HCT116 (cell line): ENCODE measurements around the gene HHIPL1. TPM values are rescaled to one million over a fixed set of nuclear protein-coding genes. Genes with fewer than 3 reads are reported as not detected.

Source experiments
- ATAC-seq: fragments of 200-7000 bp; cut with Tn5 transposase; 2 replicates; pipeline ENCODE4 v1.9.1; 2020; ENCODE audit warnings: mild to moderate bottlenecking, moderate library complexity
- BruUV-seq: library from RNA; stranded (reverse); fragments of 400-500 nt; replicated peaks from 2 replicates; lab custom pipeline; 2021; lab: Mats Ljungman, UMichigan
- CTCF ChIA-PET: fragments of 300-600 bp; sonication (Branson Sonifier 250); formaldehyde crosslinking; loops from one replicate; lab custom pipeline; 2021; ENCODE audit warnings: antibody characterized with exemption; lab: Charles Lee
- POLR2A ChIA-PET: fragments of 300-600, 350-600 bp; sonication (Branson Sonifier 250); formaldehyde crosslinking; loops from one replicate; lab custom pipeline; 2021; ENCODE audit warnings: antibody characterized with exemption; lab: Charles Lee
- RAD21 ChIA-PET, 2 experiments: fragments of 300-600 bp; sonication (Branson Sonifier 250); formaldehyde crosslinking; loops; one replicate each; lab custom pipeline; 2023; ENCODE audit warnings: low total read pairs in 2 of 2; ENCODE audit not compliant: uncharacterized antibody in 2 of 2, unreplicated experiment in 2 of 2, low non-redundant PET in 1 of 2; lab: Charles Lee
- DNase-seq: peaks from one replicate; pipeline ENCODE4 v3.0.0-alpha.2; 2010; ENCODE audit warnings: low read depth, low spot score
- H2AFZ ChIP-seq: fragments of 200-600 bp; shearing (Covaris generic), sonication (generic); 2 replicates; pipeline ENCODE4 v1.6.1; 2017; ENCODE audit warnings: low read depth, mixed run types, mixed read lengths, antibody characterized with exemption, low read length; ENCODE audit not compliant: poor library complexity, severe bottlenecking
- H3K27ac ChIP-seq: 2 replicates; pipeline ENCODE4 v1.5.1; 2012; ENCODE audit warnings: low read depth, low read length
- H3K27me3 ChIP-seq: fragments of 200-600 bp; sonication (generic); 2 replicates; pipeline ENCODE4 v1.6.1; 2016; ENCODE audit warnings: mixed run types, low read length, mixed read lengths; ENCODE audit not compliant: insufficient read depth
- H3K36me3 ChIP-seq, 2 experiments: fragments of 200-500 bp in 1 of 2; fragments of 200-600 bp in 1 of 2; sonication (Bioruptor generic) in 1 of 2; sonication (generic) in 1 of 2; 2 replicates each; pipeline versions ENCODE4 v1.5.1 to v1.6.1; 2014 to 2016; ENCODE audit warnings: low read length in 2 of 2, inconsistent platforms in 1 of 2, mixed read lengths in 1 of 2, mixed run types in 1 of 2; ENCODE audit not compliant: insufficient read depth in 2 of 2, control insufficient read depth in 1 of 2
- H3K4me1 ChIP-seq, 2 experiments: fragments of 200-600 bp in 1 of 2; sonication (generic) in 1 of 2; 2 replicates each; pipeline versions ENCODE4 v1.5.1 to v1.6.1; 2012 to 2017; ENCODE audit warnings: low read length in 2 of 2, inconsistent platforms in 1 of 2, mild to moderate bottlenecking in 1 of 2, mixed read lengths in 1 of 2, mixed run types in 1 of 2, moderate library complexity in 1 of 2; ENCODE audit not compliant: insufficient read depth in 2 of 2, control insufficient read depth in 1 of 2
- H3K4me2 ChIP-seq: fragments of 200-600 bp; sonication (generic); 2 replicates; pipeline ENCODE4 v1.6.1; 2017; ENCODE audit warnings: mixed run types, low read length, mixed read lengths
- H3K4me3 ChIP-seq, 2 experiments: fragments of 200-600 bp in 1 of 2; sonication (generic) in 1 of 2; replicated peaks in 1 of 2; 2 replicates each; pipeline ENCODE4 v1.5.1; 2011 to 2016; ENCODE audit warnings: low read length in 2 of 2, control low read depth in 1 of 2, low read depth in 1 of 2, mild to moderate bottlenecking in 1 of 2, mixed read lengths in 1 of 2, mixed run types in 1 of 2
- H3K79me2 ChIP-seq: fragments of 200-600 bp; sonication (generic); 2 replicates; pipeline ENCODE4 v1.6.1; 2017; ENCODE audit warnings: mild to moderate bottlenecking, mixed run types, low read length, moderate library complexity, mixed read lengths; ENCODE audit not compliant: insufficient read depth
- H3K9ac ChIP-seq: fragments of 200-600 bp; sonication (generic); 2 replicates; pipeline ENCODE4 v1.6.1; 2016; ENCODE audit warnings: low read length, mixed read lengths
- H3K9me2 ChIP-seq: fragments of 200-600 bp; sonication (generic), shearing (Covaris generic); 2 replicates; pipeline ENCODE4 v1.6.1; 2017; ENCODE audit warnings: mixed run types, mild to moderate bottlenecking, moderate library complexity; ENCODE audit not compliant: insufficient read depth
- H3K9me3 ChIP-seq, 2 experiments: fragments of 200-500 bp in 1 of 2; fragments of 200-600 bp in 1 of 2; sonication (Bioruptor generic) in 1 of 2; sonication (generic) in 1 of 2; 2 replicates each; pipeline ENCODE4 v1.6.1; 2014 to 2017; ENCODE audit warnings: low read length in 2 of 2, mixed read lengths in 2 of 2, inconsistent platforms in 1 of 2, low read depth in 1 of 2, mild to moderate bottlenecking in 1 of 2, mixed run types in 1 of 2, moderate library complexity in 1 of 2; ENCODE audit not compliant: control insufficient read depth in 1 of 2, insufficient read depth in 1 of 2
- H4K20me1 ChIP-seq: fragments of 200-600 bp; sonication (generic), shearing (Covaris generic); 2 replicates; pipeline ENCODE4 v1.6.1; 2017; ENCODE audit warnings: mixed run types, mild to moderate bottlenecking, moderate library complexity; ENCODE audit not compliant: insufficient read depth
- CBX3 ChIP-seq: IDR thresholded peaks from 2 replicates; pipeline ENCODE4 v1.6.1; 2012; ENCODE audit warnings: low read depth
- EGR1 ChIP-seq: IDR thresholded peaks from 2 replicates; pipeline ENCODE4 v1.6.1; 2012; ENCODE audit warnings: low read depth
- ELF1 ChIP-seq: IDR thresholded peaks from 2 replicates; pipeline ENCODE4 v1.6.1; 2012; ENCODE audit warnings: low read depth, borderline replicate concordance
- EZH2phosphoT487 ChIP-seq: fragments of 200-600 bp; IDR thresholded peaks from 2 replicates; pipeline ENCODE4 v1.6.1; 2018; ENCODE audit warnings: antibody characterized with exemption, borderline replicate concordance
- FOSL1 ChIP-seq: IDR thresholded peaks from 2 replicates; pipeline ENCODE4 v1.6.1; 2012; ENCODE audit warnings: low read depth
- MAX ChIP-seq: IDR thresholded peaks from 2 replicates; pipeline ENCODE4 v1.6.1; 2012
- POLR2AphosphoS5 ChIP-seq: IDR thresholded peaks from 2 replicates; pipeline ENCODE4 v1.6.1; 2011; ENCODE audit warnings: mild to moderate bottlenecking, low read depth, low read length, moderate library complexity
- RAD21 ChIP-seq: IDR thresholded peaks from 2 replicates; pipeline ENCODE4 v1.6.1; 2012; ENCODE audit warnings: low read depth, mild to moderate bottlenecking
- SIN3A ChIP-seq: IDR thresholded peaks from 2 replicates; pipeline ENCODE4 v1.6.1; 2012; ENCODE audit warnings: low read depth
- TCF7L2 ChIP-seq: IDR thresholded peaks from 2 replicates; pipeline ENCODE4 v1.7.0; 2011; ENCODE audit warnings: borderline replicate concordance, inconsistent platforms; ENCODE audit not compliant: insufficient read depth, insufficient read length; ENCODE audit errors: extremely low read depth
- ZBTB33 ChIP-seq: IDR thresholded peaks from 2 replicates; pipeline ENCODE4 v1.6.1; 2011; ENCODE audit warnings: mild to moderate bottlenecking, low read length, moderate library complexity; ENCODE audit not compliant: insufficient replicate concordance; ENCODE audit errors: extremely low read depth
- ZFX ChIP-seq: fragments of 450-650 bp; IDR thresholded peaks from 2 replicates; pipeline ENCODE4 v1.6.1; 2017
- ZNF274 ChIP-seq: fragments of 200-500 bp; sonication (Bioruptor generic); IDR thresholded peaks from 2 replicates; pipeline ENCODE4 v1.6.1; 2014; ENCODE audit warnings: mild to moderate bottlenecking, low read depth, low read length, inconsistent platforms
- intact Hi-C: fragments of 100-400 bp; cut with micrococcal nuclease; formaldehyde crosslinking; loops from 2 replicates; pipeline ENCODE4 v1.10.0; 2022
- total RNA-seq: library from RNA; stranded (reverse); gene quantifications from one replicate; pipeline ENCODE4 v1.2.1, GENCODE V29; 2021; ENCODE audit not compliant: unreplicated experiment
- TF ChIP-seq, protein P1 (sequence below): IDR thresholded peaks from 2 replicates; pipeline ENCODE4 v1.6.1; 2012; ENCODE audit warnings: low read depth

Gene HHIPL1
- total RNA-seq, 1 experiment from 2014 or later = not detected

DNA sequence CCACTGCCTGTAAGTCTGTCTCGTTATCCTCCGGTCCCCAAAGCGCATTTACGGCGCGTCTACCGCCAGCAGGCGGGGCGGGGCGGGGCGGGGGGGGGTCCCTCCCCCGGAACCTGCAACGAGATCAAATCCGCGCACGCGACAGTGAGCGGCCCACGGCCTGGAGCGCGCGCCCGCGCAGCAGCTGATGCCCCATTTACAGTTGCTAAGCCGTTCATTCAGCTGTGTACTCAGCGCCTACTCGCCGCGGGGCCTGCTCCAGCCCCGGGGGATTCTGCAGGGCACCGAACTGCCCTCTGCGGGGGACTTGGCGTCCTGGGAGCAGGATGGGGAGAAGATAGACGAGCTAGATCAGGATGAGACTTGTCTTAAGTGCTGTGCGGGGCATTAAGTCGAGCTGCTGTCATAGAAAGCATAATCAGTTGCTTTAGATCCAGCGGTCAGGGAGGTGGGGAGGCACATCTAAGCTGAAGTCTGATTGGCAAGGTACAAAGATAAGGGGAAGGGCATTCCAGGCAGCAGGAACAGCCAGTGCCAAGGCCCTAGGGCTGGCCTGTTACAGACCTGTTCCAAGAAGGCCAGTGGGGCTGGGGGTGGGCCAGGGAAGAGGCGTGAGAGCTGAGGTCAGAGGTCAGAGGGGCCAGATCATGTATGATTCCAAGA is 39.5 kb upstream of the HHIPL1 start:
- POLR2A ChIA-PET = no interaction called here
- no TSS peak for BruUV-seq
- CTCF ChIA-PET = interaction anchor here (1.0 to 1.3 kb wide), 2 partner anchors 23 to 26 kb away, joined by 3 to 4 read pairs; no protein-coding TSS in a partner anchor
- Histone ChIP-seq H3K9ac (peak overlapping the region; percentile 91), H3K4me3 (peak overlapping the region; percentile 83 to 94), H3K4me1 (peaks cover 19 to 32% of the 10 kb centered on the region in 2 experiments), H3K9me3 (no peaks in the 10 kb centered on the region), H3K9me2 (no peaks in the 10 kb centered on the region), H3K4me2 (peak overlapping the region; percentile 98), H3K27me3 (no peaks in the 10 kb centered on the region), H4K20me1 (no peaks in the 10 kb centered on the region), H3K36me3 (no peaks in the 10 kb centered on the region), H2AFZ (peak overlapping the region; percentile 42), H3K27ac (peak overlapping the region; percentile 89), H3K79me2 (peaks cover 26% of the 10 kb centered on the region)
- RAD21 ChIA-PET = interaction anchor here in 1 of 2 experiments (0.8 kb wide), 1 partner anchor 26 kb away, joined by 6 read pairs; no protein-coding TSS in a partner anchor
- intact Hi-C loops = loop anchor here (2.0 kb wide), 2 partner anchors 27 to 125 kb away; partner anchors contain the start of genes CCNK and SETD3
- TF ChIP-seq TCF7L2 (peak; percentile 14), MAX (peak; percentile 58), ZNF274 (no peak)
- ATAC-seq (peak; percentile 28), DNase-seq (peak; percentile 29)

GRCh38 chr14:99606359-99606758 is 38.6 kb upstream of the HHIPL1 start:
- no peaks in the 10 kb centered on the region for H3K9me2 ChIP-seq
- ChIA-PET CTCF (no interaction called here), RAD21 (no interaction called here), POLR2A (no interaction called here)
- intact Hi-C loops = no loop called here
- no peak overlapping the region for H3K4me3 ChIP-seq
- DNase-seq (no peak), ATAC-seq (no peak)
- H3K4me2 ChIP-seq = peak overlapping the region; percentile 98
- no peak overlapping the region for H2AFZ ChIP-seq
- H3K79me2 ChIP-seq = peaks cover 16% of the 10 kb centered on the region
- no peaks in the 10 kb centered on the region for H3K27me3 ChIP-seq
- H3K4me1 ChIP-seq = peaks cover 19 to 30% of the 10 kb centered on the region in 2 experiments
- no peaks in the 10 kb centered on the region for H3K9me3 ChIP-seq
- H3K9ac ChIP-seq = no peak overlapping the region
- H3K27ac ChIP-seq = no peak overlapping the region
- no peaks in the 10 kb centered on the region for H4K20me1 ChIP-seq
- BruUV-seq = no TSS peak
- H3K36me3 ChIP-seq = no peaks in the 10 kb centered on the region
- TF ChIP-seq EGR1 = no peak
- no peak for TF ChIP-seq ZBTB33
- TF ChIP-seq, protein P1, sequence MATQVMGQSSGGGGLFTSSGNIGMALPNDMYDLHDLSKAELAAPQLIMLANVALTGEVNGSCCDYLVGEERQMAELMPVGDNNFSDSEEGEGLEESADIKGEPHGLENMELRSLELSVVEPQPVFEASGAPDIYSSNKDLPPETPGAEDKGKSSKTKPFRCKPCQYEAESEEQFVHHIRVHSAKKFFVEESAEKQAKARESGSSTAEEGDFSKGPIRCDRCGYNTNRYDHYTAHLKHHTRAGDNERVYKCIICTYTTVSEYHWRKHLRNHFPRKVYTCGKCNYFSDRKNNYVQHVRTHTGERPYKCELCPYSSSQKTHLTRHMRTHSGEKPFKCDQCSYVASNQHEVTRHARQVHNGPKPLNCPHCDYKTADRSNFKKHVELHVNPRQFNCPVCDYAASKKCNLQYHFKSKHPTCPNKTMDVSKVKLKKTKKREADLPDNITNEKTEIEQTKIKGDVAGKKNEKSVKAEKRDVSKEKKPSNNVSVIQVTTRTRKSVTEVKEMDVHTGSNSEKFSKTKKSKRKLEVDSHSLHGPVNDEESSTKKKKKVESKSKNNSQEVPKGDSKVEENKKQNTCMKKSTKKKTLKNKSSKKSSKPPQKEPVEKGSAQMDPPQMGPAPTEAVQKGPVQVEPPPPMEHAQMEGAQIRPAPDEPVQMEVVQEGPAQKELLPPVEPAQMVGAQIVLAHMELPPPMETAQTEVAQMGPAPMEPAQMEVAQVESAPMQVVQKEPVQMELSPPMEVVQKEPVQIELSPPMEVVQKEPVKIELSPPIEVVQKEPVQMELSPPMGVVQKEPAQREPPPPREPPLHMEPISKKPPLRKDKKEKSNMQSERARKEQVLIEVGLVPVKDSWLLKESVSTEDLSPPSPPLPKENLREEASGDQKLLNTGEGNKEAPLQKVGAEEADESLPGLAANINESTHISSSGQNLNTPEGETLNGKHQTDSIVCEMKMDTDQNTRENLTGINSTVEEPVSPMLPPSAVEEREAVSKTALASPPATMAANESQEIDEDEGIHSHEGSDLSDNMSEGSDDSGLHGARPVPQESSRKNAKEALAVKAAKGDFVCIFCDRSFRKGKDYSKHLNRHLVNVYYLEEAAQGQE = no peak
- no peak for TF ChIP-seq FOSL1
- no peak for TF ChIP-seq TCF7L2
- TF ChIP-seq ZFX = no peak
- no peak for TF ChIP-seq POLR2AphosphoS5
- no peak for TF ChIP-seq EZH2phosphoT487
- no peak for TF ChIP-seq ELF1
- no peak for TF ChIP-seq CBX3
- no peak for TF ChIP-seq RAD21
- no peak for TF ChIP-seq SIN3A
